PC-3 (cell line): ENCODE results near the gene CHRNB1. TPM values are rescaled to one million over a fixed set of nuclear protein-coding genes. Genes with fewer than 3 reads are reported as not detected.

Experiments
- ATAC-seq: fragments of 200-7000 bp; cut with Tn5 transposase; 2 replicates; pipeline ENCODE4 v1.9.1; 2020; ENCODE audit warnings: mild to moderate bottlenecking, moderate library complexity
- BruUV-seq: library from RNA; stranded (reverse); fragments of 400-500 nt; replicated peaks from 2 replicates; lab custom pipeline; 2021; lab: Mats Ljungman, UMichigan
- CTCF ChIA-PET: fragments of 300-600 bp; sonication (Branson Sonifier 250); formaldehyde crosslinking; loops from one replicate; lab custom pipeline; 2022; ENCODE audit warnings: antibody characterized with exemption; lab: Charles Lee
- POLR2A ChIA-PET: fragments of 300-600 bp; sonication (Branson Sonifier 250); formaldehyde crosslinking; loops from one replicate; lab custom pipeline; 2022; ENCODE audit warnings: antibody characterized with exemption; ENCODE audit not compliant: unreplicated experiment; lab: Charles Lee
- DNase-seq: peaks from one replicate; pipeline ENCODE4 v3.0.0-alpha.2; 2015
- H2AFZ ChIP-seq: fragments of 300-600 bp; sonication (generic); 2 replicates; pipeline ENCODE4 v1.6.0; 2016; ENCODE audit warnings: antibody characterized with exemption, low read length
- H3F3A ChIP-seq: fragments of 300-600 bp; sonication (generic); one replicate; pipeline ENCODE4 v1.6.0; 2017; ENCODE audit warnings: antibody characterized with exemption, low read length, control low read depth, mild to moderate bottlenecking; ENCODE audit not compliant: unreplicated experiment
- H3K27ac ChIP-seq: fragments of 300-600 bp; sonication (generic); 2 replicates; pipeline ENCODE4 v1.5.1; 2016; ENCODE audit warnings: mild to moderate bottlenecking, low read length
- H3K27me3 ChIP-seq: fragments of 300-600 bp; sonication (generic); 2 replicates; pipeline ENCODE4 v1.6.1; 2016; ENCODE audit warnings: low read length, mixed read lengths
- H3K36me3 ChIP-seq: fragments of 300-600 bp; sonication (generic); 2 replicates; pipeline ENCODE4 v1.6.1; 2016; ENCODE audit warnings: low read depth, mixed run types, low read length, mixed read lengths
- H3K4me1 ChIP-seq: fragments of 300-600 bp; sonication (generic); 2 replicates; pipeline ENCODE4 v1.5.1; 2016; ENCODE audit warnings: low read length; ENCODE audit not compliant: insufficient read depth
- H3K4me2 ChIP-seq: fragments of 300-600 bp; sonication (generic); 2 replicates; pipeline ENCODE4 v1.6.0; 2016; ENCODE audit warnings: low read length
- H3K4me3 ChIP-seq: fragments of 300-600 bp; sonication (generic); 2 replicates; pipeline ENCODE4 v1.5.1; 2016; ENCODE audit warnings: mild to moderate bottlenecking, low read length, mixed read lengths
- H3K79me2 ChIP-seq: fragments of 300-600 bp; sonication (generic); 2 replicates; pipeline ENCODE4 v1.6.1; 2017; ENCODE audit warnings: low read length, mixed read lengths
- H3K9ac ChIP-seq: fragments of 300-600 bp; sonication (generic); 2 replicates; pipeline ENCODE4 v1.6.0; 2016; ENCODE audit warnings: mild to moderate bottlenecking, low read length
- H3K9me2 ChIP-seq: fragments of 300-600 bp; sonication (generic); replicated peaks from 2 replicates; pipeline ENCODE4 v1.6.1; 2016; ENCODE audit warnings: mixed run types, low read length, mixed read lengths
- H3K9me3 ChIP-seq: fragments of 300-600 bp; sonication (generic); 2 replicates; pipeline ENCODE4 v1.6.1; 2016; ENCODE audit warnings: low read length, mixed read lengths
- H4K20me1 ChIP-seq: fragments of 300-600 bp; sonication (generic); 2 replicates; pipeline ENCODE4 v1.6.1; 2016; ENCODE audit warnings: low read length, mixed read lengths
- CTCF ChIP-seq: fragments of 300-600 bp; sonication (generic); conservative IDR thresholded peaks from 2 replicates; pipeline ENCODE4 v1.5.1; 2017; ENCODE audit warnings: antibody characterized with exemption, low read depth, mild to moderate bottlenecking, low read length
- EZH2 ChIP-seq: fragments of 300-600 bp; sonication (generic); IDR thresholded peaks from one replicate; pipeline ENCODE4 v1.6.1; 2017; ENCODE audit warnings: antibody characterized with exemption, mild to moderate bottlenecking, low read length; ENCODE audit not compliant: unreplicated experiment
- EZH2phosphoT487 ChIP-seq: fragments of 300-600 bp; sonication (generic); IDR thresholded peaks from 2 replicates; pipeline ENCODE4 v1.6.1; 2018; ENCODE audit warnings: mild to moderate bottlenecking, antibody characterized with exemption, low read length, borderline replicate concordance
- intact Hi-C: fragments of 100-400 bp; cut with micrococcal nuclease; formaldehyde crosslinking; loops from 2 replicates; pipeline ENCODE4 v1.9.0; 2023
- total RNA-seq: library from RNA; depleted of rRNA; stranded (reverse); fragments of >200 nt; gene quantifications from 2 replicates; pipeline ENCODE4 v1.2.3, GENCODE V29; 2014

CHRNB1 gene
- total RNA-seq, 1 experiment from 2014 or later = 2.1 TPM

- no peak overlapping the region for H3K9ac ChIP-seq
- no peak for TF ChIP-seq CTCF
- TF ChIP-seq EZH2phosphoT487 = no peak
- TF ChIP-seq EZH2 = no peak
- no peak overlapping the region for H2AFZ ChIP-seq
- no peak overlapping the region for H3K4me3 ChIP-seq
- no peaks in the 10 kb centered on the region for H3F3A ChIP-seq
- peak overlapping the region; percentile 98; the same call in 1 of the 2 replicates for H3K4me2 ChIP-seq
- H3K4me1 ChIP-seq = peaks cover 3% of the 10 kb centered on the region; the same call in 1 of the 2 replicates
- BruUV-seq = no TSS peak
- DNase-seq = no peak
- no peak for ATAC-seq
- H3K27me3 ChIP-seq = no peaks in the 10 kb centered on the region
- POLR2A ChIA-PET = interaction anchor here (0.7 kb wide), 1 partner anchor 248 kb away, joined by 5 read pairs; no protein-coding TSS in a partner anchor
- no peaks in the 10 kb centered on the region for H3K36me3 ChIP-seq
- CTCF ChIA-PET = no interaction called here
- H3K79me2 ChIP-seq = 0 out of 2 replicates have a peak, but pooled peaks cover 5% of the 10 kb centered on the region
- no peaks in the 10 kb centered on the region for H4K20me1 ChIP-seq
- H3K27ac ChIP-seq = no peak overlapping the region
- H3K9me2 ChIP-seq = no peaks in the 10 kb centered on the region
- intact Hi-C loops = no loop called here
- H3K9me3 ChIP-seq = no peaks in the 10 kb centered on the region
Measured at GRCh38 chr17:7441266-7441665, 3.6 kb upstream of the CHRNB1 start.

- no TSS peak for BruUV-seq
- no peak for TF ChIP-seq CTCF
- TF ChIP-seq EZH2 = no peak
- TF ChIP-seq EZH2phosphoT487 = no peak
- POLR2A ChIA-PET = no interaction called here
Measured at GRCh38 chr17:7442142-7442541, 2.7 kb upstream of the CHRNB1 start.

More at GRCh38 chr17:7442142-7442541, 2.7 kb upstream of the CHRNB1 start:
- Histone ChIP-seq H3K9me2 (no peaks in the 10 kb centered on the region), H3K4me3 (no peak overlapping the region), H3K27me3 (no peaks in the 10 kb centered on the region), H3K9me3 (no peaks in the 10 kb centered on the region), H3K4me2 (no peak overlapping the region), H3K79me2 (no peaks in the 10 kb centered on the region), H3K36me3 (no peaks in the 10 kb centered on the region), H3K27ac (no peak overlapping the region), H3K4me1 (no peaks in the 10 kb centered on the region; the same call in 1 of the 2 replicates), H2AFZ (no peak overlapping the region), H4K20me1 (no peaks in the 10 kb centered on the region), H3F3A (no peaks in the 10 kb centered on the region), H3K9ac (no peak overlapping the region)
- DNase-seq (no peak), ATAC-seq (no peak)
- CTCF ChIA-PET = no interaction called here
- intact Hi-C loops = no loop called here
